HepG2 (cell line): ENCODE results near the gene OAF. TPM values are rescaled to one million over a fixed set of nuclear protein-coding genes. Genes with fewer than 3 reads are reported as not detected.

Experiments used
- ARNT2 ChIP-seq: sonication (generic); formaldehyde crosslinking; IDR thresholded peaks from 2 replicates; pipeline ENCODE4 v1.8.0; 2022; ENCODE audit warnings: mild to moderate bottlenecking, low read depth, missing genetic modification reagents, moderate library complexity
- EEA1 ChIP-seq: sonication (generic); formaldehyde crosslinking; IDR thresholded peaks from 2 replicates; pipeline ENCODE4 v1.5.1; 2020; ENCODE audit warnings: mild to moderate bottlenecking, missing genetic modification reagents, borderline replicate concordance
- HMGXB3 ChIP-seq: sonication (generic); formaldehyde crosslinking; IDR thresholded peaks from 2 replicates; pipeline ENCODE4 v1.4.0; 2020; ENCODE audit warnings: missing genetic modification reagents, borderline replicate concordance
- MEIS1 ChIP-seq: sonication (generic); formaldehyde crosslinking; IDR thresholded peaks from 2 replicates; pipeline ENCODE4 v1.9.0; 2021; ENCODE audit warnings: mild to moderate bottlenecking, missing genetic modification reagents, moderate library complexity, borderline replicate concordance
- MYNN ChIP-seq: sonication (generic); formaldehyde crosslinking; IDR thresholded peaks from 2 replicates; pipeline ENCODE4 v1.4.0; 2020; ENCODE audit warnings: mild to moderate bottlenecking, low read depth, missing genetic modification reagents
- NRL ChIP-seq: sonication (generic); formaldehyde crosslinking; IDR thresholded peaks from 2 replicates; pipeline ENCODE4 v1.5.0; 2020; ENCODE audit warnings: missing genetic modification reagents, mild to moderate bottlenecking, moderate library complexity, borderline replicate concordance
- RFXAP ChIP-seq: sonication (generic); formaldehyde crosslinking; IDR thresholded peaks from 2 replicates; pipeline ENCODE4 v1.4.0; 2020; ENCODE audit warnings: missing genetic modification reagents, borderline replicate concordance
- SKIL ChIP-seq: sonication (generic); formaldehyde crosslinking; IDR thresholded peaks from 2 replicates; pipeline ENCODE4 v1.8.0; 2022; ENCODE audit warnings: missing genetic modification reagents, mild to moderate bottlenecking, moderate library complexity, borderline replicate concordance
- SYNCRIP ChIP-seq: fragments of 200-400 bp; formaldehyde crosslinking; IDR thresholded peaks from 2 replicates; pipeline ENCODE4 v1.6.1; 2018; ENCODE audit warnings: mild to moderate bottlenecking, low read depth, low read length; ENCODE audit not compliant: insufficient read depth
- ZGPAT ChIP-seq: IDR thresholded peaks from 2 replicates; pipeline ENCODE4 v1.6.1; 2016; ENCODE audit warnings: mild to moderate bottlenecking
- ZNF30 ChIP-seq: sonication (generic); formaldehyde crosslinking; IDR thresholded peaks from 2 replicates; pipeline ENCODE4 v1.5.0; 2020; ENCODE audit warnings: mild to moderate bottlenecking, missing genetic modification reagents
- ZNF333 ChIP-seq: sonication (generic); formaldehyde crosslinking; IDR thresholded peaks from 2 replicates; pipeline ENCODE4 v1.4.0; 2020; ENCODE audit warnings: mild to moderate bottlenecking, missing genetic modification reagents, borderline replicate concordance
- ZNF432 ChIP-seq: sonication (generic); formaldehyde crosslinking; IDR thresholded peaks from 2 replicates; pipeline ENCODE4 v1.5.0; 2020; ENCODE audit warnings: missing genetic modification reagents, mild to moderate bottlenecking, borderline replicate concordance
- ZNF646 ChIP-seq: sonication (generic); formaldehyde crosslinking; IDR thresholded peaks from 2 replicates; pipeline ENCODE4 v1.9.0; 2021; ENCODE audit warnings: mild to moderate bottlenecking, missing genetic modification reagents
- ZSCAN20 ChIP-seq: sonication (generic); formaldehyde crosslinking; IDR thresholded peaks from 2 replicates; pipeline ENCODE4 v1.4.0; 2020; ENCODE audit warnings: missing genetic modification reagents, mild to moderate bottlenecking, borderline replicate concordance
- polyA plus RNA-seq, 8 experiments: library from polyadenylated mRNA; depleted of rRNA in 3 of 8; stranded (reverse) in 7 of 8; unstranded in 1 of 8; fragments of >200 nt; fragmentation: Illumina TruSeq in 4 of 8; extraction: Trizol in 4 of 8; gene quantifications; 2 replicates each; pipeline versions ENCODE4 v1.2.1 to v1.2.3, GENCODE V29; 2011 to 2016; ENCODE audit warnings: low read depth in 4 of 8, missing spikeins in 1 of 8, mixed read lengths in 1 of 8; ENCODE audit not compliant: insufficient read depth in 1 of 8
- total RNA-seq, 5 experiments: library from RNA; depleted of rRNA; stranded (reverse); fragments of >200 nt; fragmentation: Illumina TruSeq; extraction: Trizol; gene quantifications; 2 replicates each; pipeline ENCODE4 v1.2.3, GENCODE V29; 2016; ENCODE audit warnings: low read depth in 1 of 5

OAF gene
- total and polyA plus RNA-seq, 2 of the 13 experiments (the other 11 are each of a cell fraction or from before 2014, with no cell fraction given), result 63.7 to 94.6 TPM

GRCh38 chr11:120198403-120198786 is 12.4 kb upstream of the OAF start (continued):
- TF ChIP-seq ZNF646 (CRISPR knock-in tag), result no peak
- no peak for TF ChIP-seq SYNCRIP
- no peak for TF ChIP-seq HMGXB3 (CRISPR knock-in tag)
- TF ChIP-seq NRL (CRISPR knock-in tag), result no peak
- TF ChIP-seq ZNF333, result no peak
- no peak for TF ChIP-seq MYNN
- TF ChIP-seq ZNF432 (CRISPR knock-in tag), result no peak
- 0 out of 2 replicates have a peak, but pooled peaks have one; percentile 35 for TF ChIP-seq ZSCAN20 (CRISPR knock-in tag)
- TF ChIP-seq ZNF30 (CRISPR knock-in tag), result no peak
- no peak for TF ChIP-seq ARNT2 (CRISPR knock-in tag)
- peak; percentile 45; the same call in 1 of the 2 replicates for TF ChIP-seq EEA1 (CRISPR knock-in tag)
- no peak for TF ChIP-seq ZGPAT (CRISPR knock-in tag)
- no peak for TF ChIP-seq MEIS1 (CRISPR knock-in tag)
- TF ChIP-seq RFXAP (CRISPR knock-in tag), result peak; percentile 24; the same call in 1 of the 2 replicates
- TF ChIP-seq SKIL (CRISPR knock-in tag), result no peak
